Hepatocyte (in vitro differentiated cells): Measurements from ENCODE around the gene ZMYM4.

Experiments used
- EZH2phosphoT487 ChIP-seq: fragments of 200-600 bp; sonication (generic); IDR thresholded peaks from one replicate; pipeline ENCODE4 v1.6.1; 2018; ENCODE audit warnings: antibody characterized with exemption, mild to moderate bottlenecking, low read depth, moderate library complexity; ENCODE audit not compliant: unreplicated experiment, severe bottlenecking
- TF ChIP-seq, protein P1 (sequence below): fragments of 200-600 bp; sonication (generic); IDR thresholded peaks from 2 replicates; pipeline ENCODE4 v1.5.1; 2016; ENCODE audit warnings: antibody characterized with exemption, mild to moderate bottlenecking; ENCODE audit not compliant: poor library complexity

- TF ChIP-seq EZH2phosphoT487 = no peak
- TF ChIP-seq, protein P1, sequence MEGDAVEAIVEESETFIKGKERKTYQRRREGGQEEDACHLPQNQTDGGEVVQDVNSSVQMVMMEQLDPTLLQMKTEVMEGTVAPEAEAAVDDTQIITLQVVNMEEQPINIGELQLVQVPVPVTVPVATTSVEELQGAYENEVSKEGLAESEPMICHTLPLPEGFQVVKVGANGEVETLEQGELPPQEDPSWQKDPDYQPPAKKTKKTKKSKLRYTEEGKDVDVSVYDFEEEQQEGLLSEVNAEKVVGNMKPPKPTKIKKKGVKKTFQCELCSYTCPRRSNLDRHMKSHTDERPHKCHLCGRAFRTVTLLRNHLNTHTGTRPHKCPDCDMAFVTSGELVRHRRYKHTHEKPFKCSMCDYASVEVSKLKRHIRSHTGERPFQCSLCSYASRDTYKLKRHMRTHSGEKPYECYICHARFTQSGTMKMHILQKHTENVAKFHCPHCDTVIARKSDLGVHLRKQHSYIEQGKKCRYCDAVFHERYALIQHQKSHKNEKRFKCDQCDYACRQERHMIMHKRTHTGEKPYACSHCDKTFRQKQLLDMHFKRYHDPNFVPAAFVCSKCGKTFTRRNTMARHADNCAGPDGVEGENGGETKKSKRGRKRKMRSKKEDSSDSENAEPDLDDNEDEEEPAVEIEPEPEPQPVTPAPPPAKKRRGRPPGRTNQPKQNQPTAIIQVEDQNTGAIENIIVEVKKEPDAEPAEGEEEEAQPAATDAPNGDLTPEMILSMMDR = peak; percentile 29
These were observed 186.1 kb downstream of the ZMYM4 start for GRCh38 chr1:35454616-35455015.
